Stimulated activated CD8-positive, alpha-beta memory T cell treated with anti-CD3 and anti-CD28 coated beads, Interleukin-7, amount 100 ng/mL, for 1 hour (primary cell): Measurements from ENCODE around the gene THOC7.

ENCODE experiments used
- DNase-seq, 2 donors: peaks; one replicate each; pipeline ENCODE4 v3.0.0-alpha.2; 2020; ENCODE audit warnings: low read depth in 2 of 2

The THOC7 gene

DNA sequence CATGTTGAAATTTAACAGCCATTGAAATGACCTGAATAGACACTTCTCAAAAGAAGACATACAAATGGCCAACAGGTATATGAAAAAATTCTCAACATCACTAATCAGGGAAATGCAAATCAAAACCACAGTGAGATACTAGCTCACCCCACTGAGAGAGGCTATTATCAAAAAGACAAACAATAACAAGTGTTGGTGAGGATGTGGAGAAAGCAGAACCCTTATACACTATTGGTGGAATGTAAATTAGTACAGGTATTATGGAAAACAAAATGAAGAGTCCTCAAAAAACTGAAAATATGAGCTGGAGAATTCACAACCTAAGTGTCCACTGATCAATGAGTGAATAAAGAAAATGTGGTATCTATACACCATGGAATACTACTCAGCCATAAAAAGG, 21.5 kb downstream of the THOC7 start:
- no peak for DNase-seq

DNA sequence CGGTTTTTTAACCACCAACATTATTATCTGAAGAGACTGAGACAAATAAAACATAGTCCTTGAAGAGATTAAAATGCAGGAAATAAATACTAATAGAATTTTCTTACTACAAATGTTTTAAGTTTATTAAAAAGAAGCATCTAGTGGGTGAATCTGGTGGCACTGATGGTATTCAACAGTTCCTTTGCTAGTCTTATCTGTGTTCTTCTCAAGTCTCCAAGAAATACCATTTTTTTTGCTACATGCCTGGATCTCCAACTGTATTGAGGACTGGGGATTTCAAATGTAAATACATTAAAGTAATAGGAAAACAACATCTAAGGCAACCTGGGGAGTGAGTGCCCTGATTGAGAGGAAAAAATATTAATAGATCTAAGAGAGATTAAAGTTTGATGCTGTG, 21.9 kb downstream of the THOC7 start:
- no peak for DNase-seq

DNA sequence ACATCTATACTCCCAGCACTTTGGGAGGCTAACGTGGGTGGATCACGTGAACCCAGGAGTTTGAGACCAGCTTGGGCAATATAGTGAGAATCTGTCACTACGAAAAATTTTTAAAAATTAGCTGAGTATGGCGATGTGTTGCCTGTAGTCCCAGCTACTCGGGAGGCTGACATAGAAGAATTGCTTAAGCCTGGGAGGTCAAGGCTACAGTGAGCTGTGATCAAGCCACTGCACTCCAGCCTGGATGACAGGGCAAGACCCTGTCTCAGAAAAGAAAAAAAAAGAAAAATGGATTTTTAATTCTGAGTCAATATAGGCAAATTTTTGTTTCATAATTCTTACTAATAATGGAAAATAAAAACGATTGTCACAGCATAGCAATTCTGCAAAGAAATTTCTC, 31.2 kb downstream of the THOC7 start:
- no peak for DNase-seq

DNA sequence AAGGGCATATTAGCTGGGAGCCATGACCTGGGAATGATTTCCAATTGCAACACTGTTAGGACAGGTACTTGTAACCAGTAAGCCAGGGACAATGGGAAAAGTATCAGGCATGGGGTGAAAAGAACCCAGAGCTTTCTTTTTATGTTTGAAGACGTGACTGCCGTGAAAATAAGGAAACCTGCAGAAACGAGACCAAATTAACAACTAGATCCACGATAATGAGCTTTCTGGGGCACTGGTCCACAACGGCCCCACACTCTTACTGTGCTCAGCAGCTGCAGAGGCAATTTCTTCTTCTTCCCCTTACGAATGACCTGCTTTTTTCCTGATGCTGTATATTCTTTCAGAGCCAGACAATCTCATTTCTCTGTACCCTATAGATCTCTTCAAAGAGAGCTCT, 33.1 kb downstream of the THOC7 start:
- DNase-seq, result no peak

DNA sequence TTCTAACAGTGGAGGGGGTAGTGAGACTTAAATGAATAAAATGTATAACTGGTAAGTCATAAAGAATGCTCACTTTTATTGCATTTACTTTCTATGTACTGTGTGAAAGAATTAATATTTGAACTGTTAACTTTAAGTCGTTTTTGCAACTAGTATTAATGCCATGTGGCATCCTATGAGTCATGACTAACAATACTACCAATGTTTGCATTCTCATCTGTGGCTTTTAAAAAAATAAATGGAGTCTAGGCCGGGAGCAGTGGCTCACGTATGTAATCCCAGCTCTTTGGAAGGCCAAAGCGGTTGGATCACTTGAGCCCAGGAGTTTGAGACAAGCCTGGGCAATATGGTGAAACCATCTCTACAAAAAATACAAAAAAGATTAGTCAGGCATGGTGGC, 39.3 kb downstream of the THOC7 start:
- DNase-seq, result no peak

DNA sequence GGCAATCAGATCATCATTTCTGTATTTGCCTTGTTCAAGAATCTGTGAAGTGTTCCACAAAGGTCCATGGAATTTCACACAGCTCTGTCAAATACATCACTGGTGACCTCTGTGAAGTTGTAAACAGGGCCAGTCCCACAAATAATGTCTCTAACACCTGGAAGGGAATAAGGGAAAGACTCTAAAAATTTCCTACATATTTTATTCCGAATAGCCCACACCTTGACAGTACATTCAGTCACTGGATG, 44.5 kb downstream of the THOC7 start, which contains the start of gene C3orf49:
C3orf49 (plus strand) TSS at position 149 of the 248 bp plus-strand sequence. CDS start 173 bp downstream, outside the sequence.
- DNase-seq, result no peak

DNA sequence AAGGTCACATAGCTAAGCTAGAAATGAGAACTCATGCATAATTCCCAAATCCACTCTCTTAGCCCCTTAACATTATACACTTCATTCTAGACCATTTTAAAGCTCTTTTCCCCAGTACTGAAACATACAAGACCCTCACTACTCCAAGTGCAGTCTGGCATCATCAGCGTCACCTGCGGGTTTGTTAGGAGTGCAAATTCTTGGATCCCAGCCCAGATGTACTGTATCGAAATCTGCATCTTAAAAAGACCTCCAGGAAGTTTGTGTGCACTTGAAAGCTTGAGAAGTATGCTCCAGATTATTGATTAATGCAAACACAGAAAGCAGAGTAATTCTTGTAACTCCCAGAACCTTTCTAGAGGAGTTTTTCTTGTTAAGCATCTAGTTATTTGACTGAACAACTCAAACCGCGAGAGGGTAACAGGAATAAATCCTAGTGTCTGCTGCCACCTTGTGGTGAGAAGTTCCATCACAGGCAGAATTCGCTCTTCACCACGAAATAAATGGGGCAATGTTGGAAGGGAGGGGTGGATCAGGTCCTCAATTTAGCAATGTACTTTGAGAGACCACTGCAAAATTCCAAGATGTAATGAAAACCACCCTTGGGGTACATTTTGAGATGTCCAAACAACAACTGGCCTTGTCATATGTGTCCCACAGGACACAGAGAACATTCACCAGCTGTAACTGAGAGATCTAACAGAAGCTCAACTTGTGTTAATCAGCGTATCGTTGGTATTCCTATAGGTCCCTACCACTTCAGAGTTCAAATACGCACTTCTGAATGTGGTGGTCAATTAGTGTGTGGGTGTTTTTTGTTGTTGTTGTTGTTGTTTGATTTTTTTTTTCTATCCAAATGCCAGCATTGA, 45.1 kb downstream of the THOC7 start:
- peak; percentile 20 to 36 for DNase-seq

DNA sequence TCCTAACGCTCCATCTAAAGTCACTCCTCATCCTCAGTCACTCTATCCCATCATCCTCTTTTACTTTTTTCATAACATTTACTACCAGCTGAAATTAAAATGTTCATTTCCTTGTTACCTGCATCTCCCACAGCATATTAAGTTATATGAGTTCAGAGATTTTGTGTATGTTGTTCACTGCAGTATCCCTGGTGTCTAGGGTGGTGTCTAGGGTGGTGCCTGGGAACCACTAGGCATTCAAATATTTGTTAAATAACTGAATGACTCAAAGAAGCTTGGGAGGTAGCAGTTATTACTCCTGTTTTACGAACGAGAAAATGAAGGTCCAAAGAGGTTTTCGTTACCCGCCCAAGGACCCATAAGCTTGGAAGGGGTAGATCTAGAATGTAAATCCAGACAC, 46.4 kb downstream of the THOC7 start:
- DNase-seq, result no peak

DNA sequence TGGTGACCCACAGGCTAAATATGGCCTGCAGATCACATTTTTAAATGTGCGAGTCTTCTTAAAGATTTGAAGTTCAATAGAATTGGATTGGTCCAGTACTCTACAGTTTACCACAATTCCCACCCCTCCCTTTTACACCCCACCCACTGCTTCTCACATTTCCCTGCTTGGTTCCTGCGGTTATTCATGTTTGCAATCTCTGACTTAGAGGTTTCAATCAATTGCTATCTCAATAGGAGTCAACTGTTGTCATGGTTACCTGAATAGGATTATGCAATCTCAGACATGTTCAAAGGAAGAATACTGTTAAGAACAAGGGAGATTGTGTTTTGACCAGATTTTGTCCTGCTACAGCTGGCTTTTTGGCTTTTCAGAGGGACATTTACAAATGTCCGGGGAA, 49.4 kb downstream of the THOC7 start:
- no peak for DNase-seq

DNA sequence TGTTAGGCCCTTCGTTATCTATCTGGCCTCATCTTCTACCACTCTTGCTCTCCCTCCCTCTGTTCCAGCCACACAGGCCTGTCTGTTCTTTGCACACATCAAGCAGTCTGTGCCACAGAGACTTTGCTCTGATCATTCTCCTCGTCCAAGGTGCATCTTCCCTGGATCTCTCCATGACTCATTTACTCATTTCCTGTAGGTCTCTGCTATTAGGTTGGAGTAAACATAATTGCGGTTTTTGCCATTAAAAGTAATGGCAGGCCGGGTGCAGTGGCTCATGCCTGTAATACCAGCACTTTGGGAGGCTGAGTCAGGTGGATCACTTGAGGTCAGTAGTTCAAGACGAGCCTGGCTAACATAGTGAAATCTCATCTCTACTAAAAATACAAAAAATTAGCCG, 54.0 kb downstream of the THOC7 start:
- DNase-seq, result no peak

DNA sequence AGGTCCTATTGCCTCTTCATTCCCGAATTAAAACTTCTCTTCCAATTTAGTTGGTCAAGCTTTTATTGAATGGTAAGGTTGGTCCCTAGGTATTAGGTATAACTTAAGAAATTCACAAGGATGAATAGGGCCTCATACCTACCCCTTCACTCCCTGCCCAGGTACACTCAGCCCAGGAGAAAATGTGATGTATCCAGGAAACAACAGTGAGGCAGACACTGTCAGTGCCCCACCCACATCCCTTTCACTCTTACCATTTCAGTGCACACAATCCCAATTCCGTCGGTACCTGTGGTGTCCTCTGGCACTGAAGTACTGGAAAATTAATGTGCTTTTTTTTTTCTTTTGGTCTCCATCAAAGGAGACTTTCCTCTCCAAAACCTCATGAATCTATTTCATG, 55.0 kb downstream of the THOC7 start:
- no peak for DNase-seq

DNA sequence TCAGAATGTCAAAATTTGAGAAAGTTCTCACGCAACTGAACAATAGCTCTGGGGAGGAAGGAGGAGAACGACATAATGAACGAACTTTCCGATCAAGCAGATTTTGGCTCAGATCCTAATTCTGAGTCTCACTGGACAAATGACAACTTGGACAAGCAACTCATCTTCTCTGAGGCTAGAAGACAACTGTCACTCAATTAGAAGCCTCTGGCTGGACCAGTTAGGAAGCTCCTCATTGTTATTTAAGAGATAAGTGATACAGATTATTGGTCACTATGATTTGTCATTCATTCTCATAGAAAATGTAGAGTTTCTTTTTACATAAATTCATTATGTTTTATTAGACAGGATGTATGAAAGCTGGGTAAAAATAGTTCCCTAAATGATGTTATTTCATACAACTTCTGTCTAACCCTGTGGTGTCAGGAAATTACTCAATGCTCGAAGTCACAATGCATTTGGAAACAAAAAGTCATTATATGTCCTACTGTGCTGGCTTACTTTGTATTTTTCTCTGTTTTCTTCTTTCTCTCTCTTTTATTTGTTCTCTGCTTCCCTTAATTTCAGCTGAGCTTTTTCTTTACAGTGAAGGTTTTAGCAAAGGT, 55.5 kb downstream of the THOC7 start:
- no peak for DNase-seq

DNA sequence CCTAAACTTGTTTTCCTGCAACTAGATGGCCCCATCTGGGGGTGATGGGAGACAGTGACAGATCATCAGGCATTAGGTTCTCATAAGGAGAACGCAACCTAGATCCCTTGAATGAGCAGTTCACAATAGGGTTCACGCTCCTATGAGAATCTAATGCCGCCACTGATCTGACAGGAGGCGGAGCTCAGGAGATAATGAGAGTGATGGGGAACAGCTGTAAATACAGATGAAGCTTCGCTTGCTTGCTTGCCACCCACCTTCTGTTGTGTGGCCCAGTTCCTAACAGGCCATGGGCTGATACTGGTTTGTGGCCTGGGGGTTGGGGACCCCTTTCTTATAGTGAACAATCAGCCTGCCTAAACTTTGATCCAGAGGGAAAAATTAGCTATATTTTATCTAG, 59.7 kb downstream of the THOC7 start:
- DNase-seq, result no peak

DNA sequence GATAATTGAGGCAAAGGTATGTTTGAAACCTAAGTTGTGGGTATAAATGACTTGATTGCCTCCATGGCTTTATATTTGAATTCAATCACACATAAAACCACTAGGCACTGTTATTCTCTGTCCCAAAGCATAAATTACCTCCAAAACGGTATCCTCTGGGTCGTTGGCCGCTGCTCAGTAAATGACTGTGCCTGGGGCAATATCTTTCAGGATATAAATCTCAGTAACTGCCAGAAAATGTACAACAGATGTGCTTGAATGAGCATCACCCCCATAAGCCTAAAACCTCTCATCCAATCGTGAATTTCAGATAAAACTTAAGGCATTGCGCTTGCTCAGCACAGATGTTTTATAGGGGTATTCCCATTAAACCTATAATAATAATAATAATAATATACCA, 63.5 kb downstream of the THOC7 start:
- no peak for DNase-seq

DNA sequence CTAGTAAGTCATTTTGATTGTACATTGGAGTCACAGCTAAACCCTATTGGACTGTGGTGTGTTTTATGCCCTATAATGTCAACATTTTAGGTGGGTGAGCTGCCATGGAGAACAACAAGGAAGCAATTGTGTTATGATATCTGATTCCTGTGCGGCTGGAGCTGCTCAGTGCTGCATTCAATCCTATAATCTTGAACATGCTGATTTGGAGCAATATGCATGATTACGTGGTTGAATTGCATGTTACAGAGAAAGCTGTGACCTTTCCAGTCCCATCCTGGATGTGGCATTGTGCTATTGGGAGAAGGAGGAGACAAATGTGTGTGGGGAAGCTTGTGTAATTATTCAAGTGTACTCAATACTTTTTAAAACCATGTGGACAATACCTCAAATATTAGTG, 64.7 kb downstream of the THOC7 start:
- no peak for DNase-seq

DNA sequence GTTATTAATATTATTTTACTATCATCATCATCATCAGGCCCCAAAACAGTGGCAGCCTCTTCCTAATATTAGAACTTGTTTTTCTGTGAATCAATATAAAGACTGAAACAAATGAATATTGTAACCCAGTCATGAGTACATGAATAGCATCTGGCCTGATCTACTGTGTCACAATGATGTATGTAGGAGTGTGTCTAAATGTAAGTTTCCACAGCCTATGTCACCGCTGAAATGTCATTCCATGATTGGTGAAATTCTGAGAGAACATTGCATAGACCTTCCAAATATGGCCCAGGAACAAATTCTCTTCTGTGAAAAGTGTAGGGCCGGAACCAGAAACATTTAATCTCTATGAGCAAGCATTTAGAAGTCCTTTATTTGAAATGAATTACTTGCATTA, 65.1 kb downstream of the THOC7 start:
- DNase-seq, result no peak

DNA sequence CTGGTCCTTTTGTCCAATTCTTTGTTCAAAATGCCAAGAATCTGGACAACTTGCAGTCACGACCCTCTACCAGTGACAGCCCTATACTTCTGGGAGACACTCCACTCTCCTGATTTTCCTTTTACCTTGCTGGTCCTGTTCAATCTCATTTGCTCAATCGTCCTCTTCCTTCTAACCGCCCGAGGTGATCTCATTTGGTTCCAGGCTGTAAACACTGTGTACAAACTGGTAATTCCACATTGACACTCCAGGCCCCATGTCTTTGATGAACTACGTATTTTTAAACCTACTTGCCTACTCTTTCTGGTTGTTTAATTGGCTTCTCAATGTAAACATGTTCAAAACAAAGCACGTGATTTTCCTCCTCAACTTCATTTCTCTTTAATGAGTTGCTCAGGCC, 68.2 kb downstream of the THOC7 start:
- DNase-seq, result no peak

DNA sequence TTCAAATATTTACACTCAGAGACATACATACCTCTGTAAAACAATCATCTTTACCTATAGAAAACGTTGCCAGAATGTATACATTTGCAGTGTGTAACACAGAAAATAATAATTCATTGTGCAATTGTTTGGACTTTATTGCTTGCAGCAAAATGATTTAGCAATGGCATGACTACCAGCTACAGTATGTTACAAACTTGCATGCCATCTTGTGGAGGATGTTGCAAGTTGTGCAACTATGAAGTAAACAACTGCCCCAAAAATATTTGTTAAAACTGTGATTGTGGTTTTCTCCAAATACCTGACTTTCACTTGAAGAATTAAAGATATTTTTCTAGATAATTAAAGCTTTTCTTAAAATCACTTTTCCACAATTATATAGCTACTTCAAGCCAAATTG, 71.6 kb downstream of the THOC7 start:
- DNase-seq, result no peak
